H9 (cell line): ENCODE data around the gene PNMA6F. TPM values are rescaled to one million over a fixed set of nuclear protein-coding genes. Genes with fewer than 3 reads are reported as not detected.

ENCODE experiments used
- DNase-seq: peaks from one replicate; pipeline ENCODE4 v3.0.0-alpha.2; 2017
- H2AFZ ChIP-seq: one replicate; pipeline ENCODE4 v1.6.1; 2013; ENCODE audit warnings: mild to moderate bottlenecking, low read length, control low read depth, moderate library complexity
- H2AK5ac ChIP-seq: 2 replicates; pipeline ENCODE4 v1.6.1; 2013; ENCODE audit warnings: low read length, control low read depth, mixed read lengths; ENCODE audit not compliant: insufficient read length
- H2BK120ac ChIP-seq: one replicate; pipeline ENCODE4 v1.6.1; 2013; ENCODE audit warnings: low read depth, mild to moderate bottlenecking, low read length, control low read depth, inconsistent platforms; ENCODE audit not compliant: poor library complexity, severe bottlenecking
- H2BK12ac ChIP-seq: 2 replicates; pipeline ENCODE4 v1.6.1; 2013; ENCODE audit warnings: low read length, control low read depth, mixed read lengths, low read depth; ENCODE audit not compliant: insufficient read length
- H2BK15ac ChIP-seq: 2 replicates; pipeline ENCODE4 v1.6.1; 2013; ENCODE audit warnings: low read depth, low read length, control low read depth
- H2BK20ac ChIP-seq: one replicate; pipeline ENCODE4 v1.6.1; 2013; ENCODE audit warnings: low read depth, mild to moderate bottlenecking, low read length, control low read depth, inconsistent platforms; ENCODE audit not compliant: poor library complexity, severe bottlenecking
- H2BK5ac ChIP-seq: 2 replicates; pipeline ENCODE4 v1.6.1; 2013; ENCODE audit warnings: low read length, control low read depth, mixed read lengths; ENCODE audit not compliant: insufficient read length
- H3K14ac ChIP-seq: 2 replicates; pipeline ENCODE4 v1.6.1; 2013; ENCODE audit warnings: low read length, control low read depth; ENCODE audit not compliant: insufficient read depth
- H3K18ac ChIP-seq: 2 replicates; pipeline ENCODE4 v1.6.1; 2013; ENCODE audit warnings: low read depth, mild to moderate bottlenecking, mixed read lengths, low read length, control low read depth; ENCODE audit not compliant: insufficient read length
- H3K23ac ChIP-seq: 2 replicates; pipeline ENCODE4 v1.6.1; 2013; ENCODE audit warnings: low read length, control low read depth, mixed read lengths, low read depth; ENCODE audit not compliant: insufficient read length
- H3K23me2 ChIP-seq: 2 replicates; pipeline ENCODE4 v1.6.1; 2013; ENCODE audit warnings: low read depth, mild to moderate bottlenecking, mixed read lengths, low read length, control low read depth; ENCODE audit not compliant: insufficient read length, poor library complexity, severe bottlenecking
- H3K27ac ChIP-seq: 2 replicates; pipeline ENCODE4 v1.5.1; 2013; ENCODE audit warnings: low read length, control low read depth, mixed read lengths, low read depth; ENCODE audit not compliant: insufficient read length
- H3K27me3 ChIP-seq: 2 replicates; pipeline ENCODE4 v1.6.1; 2013; ENCODE audit warnings: low read length, control low read depth, inconsistent platforms; ENCODE audit not compliant: insufficient read depth
- H3K4ac ChIP-seq: 2 replicates; pipeline ENCODE4 v1.6.1; 2013; ENCODE audit warnings: low read depth, mild to moderate bottlenecking, control low read depth, inconsistent platforms, low read length, moderate library complexity
- H3K4me1 ChIP-seq: 2 replicates; pipeline ENCODE4 v1.6.1; 2013; ENCODE audit warnings: low read length, control low read depth, inconsistent platforms; ENCODE audit not compliant: insufficient read depth
- H3K4me2 ChIP-seq: 2 replicates; pipeline ENCODE4 v1.6.1; 2013; ENCODE audit warnings: low read length, control low read depth, mixed read lengths; ENCODE audit not compliant: insufficient read length, insufficient read depth
- H3K56ac ChIP-seq: 2 replicates; pipeline ENCODE4 v1.6.1; 2013; ENCODE audit warnings: low read depth, mild to moderate bottlenecking, mixed read lengths, low read length, control low read depth; ENCODE audit not compliant: insufficient read length
- H3K79me1 ChIP-seq: 2 replicates; pipeline ENCODE4 v1.6.1; 2013; ENCODE audit warnings: low read depth, mild to moderate bottlenecking, moderate library complexity, low read length, control low read depth, inconsistent platforms; ENCODE audit not compliant: insufficient read depth, poor library complexity, severe bottlenecking
- H3K79me2 ChIP-seq: 2 replicates; pipeline ENCODE4 v1.6.1; 2013; ENCODE audit warnings: low read length, control low read depth, inconsistent platforms; ENCODE audit not compliant: insufficient read depth
- H3K9ac ChIP-seq: 2 replicates; pipeline ENCODE4 v1.6.1; 2013; ENCODE audit warnings: low read length, control low read depth, mixed read lengths; ENCODE audit not compliant: insufficient read length; ENCODE audit errors: extremely low read depth
- H3K9me3 ChIP-seq: one replicate; pipeline ENCODE4 v1.6.1; 2013; ENCODE audit warnings: low read depth, low read length, inconsistent platforms; ENCODE audit not compliant: control insufficient read depth
- H3T11ph ChIP-seq: one replicate; pipeline ENCODE4 v1.6.1; 2013; ENCODE audit warnings: mild to moderate bottlenecking, low read length, control low read depth, inconsistent platforms
- H4K20me1 ChIP-seq: one replicate; pipeline ENCODE4 v1.6.1; 2013; ENCODE audit not compliant: control insufficient read depth, insufficient read length, insufficient read depth
- H4K5ac ChIP-seq: 2 replicates; pipeline ENCODE4 v1.6.1; 2013; ENCODE audit warnings: low read depth, mild to moderate bottlenecking, mixed read lengths, low read length, control low read depth; ENCODE audit not compliant: insufficient read length
- H4K8ac ChIP-seq: replicated peaks from 2 replicates; pipeline ENCODE4 v1.6.1; 2013; ENCODE audit warnings: low read length, control low read depth, mixed read lengths, low read depth; ENCODE audit not compliant: insufficient read length
- H4K91ac ChIP-seq: 2 replicates; pipeline ENCODE4 v1.6.1; 2013; ENCODE audit warnings: low read depth, mild to moderate bottlenecking, moderate library complexity, mixed read lengths, low read length, control low read depth; ENCODE audit not compliant: insufficient read length
- H3K27ac Mint-ChIP-seq, 3 experiments: 2 replicates in 2 of 3; 3 replicates in 1 of 3; pipeline ENCODE4 v1.8.0; 2020 to 2021; ENCODE audit warnings: mixed read lengths in 3 of 3, mild to moderate bottlenecking in 1 of 3, moderate library complexity in 1 of 3
- H3K27me3 Mint-ChIP-seq: 2 replicates; pipeline ENCODE4 v1.8.0; 2021; ENCODE audit warnings: low read depth, mild to moderate bottlenecking, moderate library complexity, mixed read lengths
- H3K36me3 Mint-ChIP-seq, 3 experiments: 2 replicates in 2 of 3; 3 replicates in 1 of 3; pipeline ENCODE4 v1.8.0; 2020 to 2021; ENCODE audit warnings: low read depth in 3 of 3, mixed read lengths in 3 of 3; ENCODE audit not compliant: insufficient read depth in 1 of 3
- H3K4me1 Mint-ChIP-seq, 2 experiments: 2 replicates each; pipeline ENCODE4 v1.8.0; 2020; ENCODE audit warnings: mixed read lengths in 2 of 2
- H3K4me3 Mint-ChIP-seq, 2 experiments: 2 replicates in 1 of 2; 3 replicates in 1 of 2; pipeline ENCODE4 v1.8.0; 2020 to 2021; ENCODE audit warnings: mild to moderate bottlenecking in 2 of 2, mixed read lengths in 2 of 2, moderate library complexity in 1 of 2
- H3K9me3 Mint-ChIP-seq, 2 experiments: 2 replicates in 1 of 2; 3 replicates in 1 of 2; pipeline ENCODE4 v1.8.0; 2020; ENCODE audit warnings: mild to moderate bottlenecking in 2 of 2, mixed read lengths in 2 of 2, moderate library complexity in 1 of 2
- WGBS: extraction: QIAGEN DNeasy Blood & Tissue Kit; methylation state at CpG from one replicate; pipeline ENCODE4 v1.1.7; 2013; ENCODE audit warnings: missing lambda C conversion rate, low lambda C conversion rate, mixed read lengths; ENCODE audit not compliant: insufficient read length; ENCODE audit errors: extremely low coverage; 5-methylcytosine and 5-hydroxymethylcytosine counted together
- total RNA-seq: library from RNA; stranded (reverse); gene quantifications from 2 replicates; pipeline ENCODE4 v1.2.1, GENCODE V29; 2021
- TF ChIP-seq, protein P1 (sequence below): fragments of 200-600 bp; sonication (generic); conservative IDR thresholded peaks from 3 replicates; pipeline ENCODE4 v1.8.0; 2021; ENCODE audit warnings: antibody characterized with exemption, mild to moderate bottlenecking

Gene PNMA6F
- total RNA-seq, 1 experiment from 2014 or later = not detected

DNA sequence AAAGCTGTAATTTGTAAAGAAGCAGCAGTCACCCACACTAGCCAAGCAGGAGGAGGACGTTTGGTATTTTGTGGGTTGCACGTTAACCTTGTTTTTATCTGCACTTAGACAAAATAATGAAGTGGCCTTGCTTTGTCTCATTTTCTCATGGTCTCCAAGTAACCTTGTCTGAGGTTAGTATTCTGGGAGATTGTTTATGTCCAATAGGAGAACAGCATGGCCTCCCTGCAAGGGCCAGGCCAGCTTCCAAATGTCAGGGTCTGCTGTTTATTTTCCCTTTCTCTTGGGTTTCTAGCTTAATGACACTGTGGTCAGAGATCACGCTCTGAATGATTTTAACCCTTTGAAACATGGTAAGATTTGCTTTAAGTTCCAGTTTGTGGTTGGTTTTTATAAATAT lies 49.7 kb upstream of the PNMA6F start:
- no peak overlapping the region for H3K14ac ChIP-seq
- H2AK5ac ChIP-seq = no peak overlapping the region
- no CpG with 5 or more reads among the region's 3 CpGs for WGBS
- H3K23me2 ChIP-seq = no peaks in the 10 kb centered on the region
- TF ChIP-seq, protein P1, sequence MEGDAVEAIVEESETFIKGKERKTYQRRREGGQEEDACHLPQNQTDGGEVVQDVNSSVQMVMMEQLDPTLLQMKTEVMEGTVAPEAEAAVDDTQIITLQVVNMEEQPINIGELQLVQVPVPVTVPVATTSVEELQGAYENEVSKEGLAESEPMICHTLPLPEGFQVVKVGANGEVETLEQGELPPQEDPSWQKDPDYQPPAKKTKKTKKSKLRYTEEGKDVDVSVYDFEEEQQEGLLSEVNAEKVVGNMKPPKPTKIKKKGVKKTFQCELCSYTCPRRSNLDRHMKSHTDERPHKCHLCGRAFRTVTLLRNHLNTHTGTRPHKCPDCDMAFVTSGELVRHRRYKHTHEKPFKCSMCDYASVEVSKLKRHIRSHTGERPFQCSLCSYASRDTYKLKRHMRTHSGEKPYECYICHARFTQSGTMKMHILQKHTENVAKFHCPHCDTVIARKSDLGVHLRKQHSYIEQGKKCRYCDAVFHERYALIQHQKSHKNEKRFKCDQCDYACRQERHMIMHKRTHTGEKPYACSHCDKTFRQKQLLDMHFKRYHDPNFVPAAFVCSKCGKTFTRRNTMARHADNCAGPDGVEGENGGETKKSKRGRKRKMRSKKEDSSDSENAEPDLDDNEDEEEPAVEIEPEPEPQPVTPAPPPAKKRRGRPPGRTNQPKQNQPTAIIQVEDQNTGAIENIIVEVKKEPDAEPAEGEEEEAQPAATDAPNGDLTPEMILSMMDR = no peak
- peaks cover 26% of the 10 kb centered on the region for H3K9me3 ChIP-seq
- peaks cover 4% of the 10 kb centered on the region for H3K27me3 Mint-ChIP-seq
- H3T11ph ChIP-seq = no peak overlapping the region
- no peaks in the 10 kb centered on the region for H3K27me3 ChIP-seq
- no peak overlapping the region for H2BK12ac ChIP-seq
- H2BK120ac ChIP-seq = no peak overlapping the region
- no peak overlapping the region for H3K56ac ChIP-seq
- no peak overlapping the region for H2BK15ac ChIP-seq
- no peaks in the 10 kb centered on the region for H3K4me1 ChIP-seq
- peaks cover 0 to 3% (median 0%) of the 10 kb centered on the region in 3 experiments; a peak in 2 of 7 replicates for H3K36me3 Mint-ChIP-seq
- no peak overlapping the region for H3K4me2 ChIP-seq
- H3K79me1 ChIP-seq = no peaks in the 10 kb centered on the region
- no peak overlapping the region for H4K91ac ChIP-seq
- H3K23ac ChIP-seq = no peak overlapping the region
- no peaks in the 10 kb centered on the region for H3K79me2 ChIP-seq
- peaks cover 66 to 79% of the 10 kb centered on the region in 2 experiments for H3K9me3 Mint-ChIP-seq
- H3K4me3 Mint-ChIP-seq = no peak overlapping the region
- no peak overlapping the region for H4K8ac ChIP-seq
- H3K27ac Mint-ChIP-seq = no peak overlapping the region
- no peak overlapping the region for H3K27ac ChIP-seq
- no peak overlapping the region for H3K9ac ChIP-seq
- H3K4me1 Mint-ChIP-seq = peaks cover 0 to 8% of the 10 kb centered on the region in 2 experiments; a peak in 2 of 4 replicates
- H3K18ac ChIP-seq = no peak overlapping the region
- no peak overlapping the region for H4K5ac ChIP-seq
- H4K20me1 ChIP-seq = no peaks in the 10 kb centered on the region
- no peak overlapping the region for H3K4ac ChIP-seq
- DNase-seq = no peak
- no peak overlapping the region for H2BK5ac ChIP-seq
- H2BK20ac ChIP-seq = no peak overlapping the region
- H2AFZ ChIP-seq = no peak overlapping the region
